ENCODE measurements around the gene PTPRM. TPM values are rescaled to one million over a fixed set of nuclear protein-coding genes. Genes with fewer than 3 reads are reported as not detected.

Gene PTPRM
- total RNA-seq, 1 experiment from 2014 or later = 45.6 TPM

DNA sequence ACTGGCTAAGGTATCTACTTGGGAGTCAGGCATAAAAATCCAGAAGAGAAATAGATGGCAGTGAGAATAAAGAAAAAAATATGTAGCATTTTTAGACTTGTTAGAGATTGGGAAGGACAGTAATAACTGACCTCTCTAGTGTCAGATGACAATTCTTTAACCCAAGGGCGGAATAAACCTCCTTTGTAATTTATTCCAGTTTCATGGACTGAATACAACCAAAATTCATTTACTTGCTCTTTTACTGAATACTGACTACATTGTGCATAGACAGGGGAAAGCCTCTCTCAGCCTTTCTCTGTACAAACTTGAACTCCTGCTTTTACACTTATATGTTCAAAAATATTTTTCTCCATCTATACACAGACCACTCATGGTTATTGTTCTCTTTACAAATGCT, 566.8 kb downstream of the PTPRM start:
- intact Hi-C loops (cut with micrococcal nuclease) = no loop called here
- Histone ChIP-seq H3K4me3 (ENCODE audit: low read length) (no peak overlapping the region), H3K27me3 (ENCODE audit: low read length) (no peaks in the 10 kb centered on the region), H3K9me3 (ENCODE audit: low read length) (no peaks in the 10 kb centered on the region), H4K20me1 (ENCODE audit: low read length) (no peaks in the 10 kb centered on the region), H3K27ac (ENCODE audit: low read length) (no peak overlapping the region), H3K4me2 (ENCODE audit: low read length) (no peak overlapping the region), H3K36me3 (ENCODE audit: low read depth, low read length) (no peaks in the 10 kb centered on the region), H3K9ac (ENCODE audit: low read length) (no peak overlapping the region), H3K4me1 (ENCODE audit: insufficient read depth, low read length) (no peaks in the 10 kb centered on the region), H2AFZ (ENCODE audit: low read length) (no peak overlapping the region), H3K9me2 (replicated peaks; ENCODE audit: low read length) (no peaks in the 10 kb centered on the region), H3F3A (ENCODE audit: low read length, unreplicated experiment) (no peaks in the 10 kb centered on the region), H3K79me2 (ENCODE audit: low read length) (no peaks in the 10 kb centered on the region)
- TF ChIP-seq EZH2phosphoT487 (IDR thresholded peaks at IDR 0.05; ENCODE audit: borderline replicate concordance, low read length) (no peak), EZH2 (IDR thresholded peaks at IDR 0.05; ENCODE audit: low read length, unreplicated experiment) (no peak)
- TF ChIP-seq, protein P1, sequence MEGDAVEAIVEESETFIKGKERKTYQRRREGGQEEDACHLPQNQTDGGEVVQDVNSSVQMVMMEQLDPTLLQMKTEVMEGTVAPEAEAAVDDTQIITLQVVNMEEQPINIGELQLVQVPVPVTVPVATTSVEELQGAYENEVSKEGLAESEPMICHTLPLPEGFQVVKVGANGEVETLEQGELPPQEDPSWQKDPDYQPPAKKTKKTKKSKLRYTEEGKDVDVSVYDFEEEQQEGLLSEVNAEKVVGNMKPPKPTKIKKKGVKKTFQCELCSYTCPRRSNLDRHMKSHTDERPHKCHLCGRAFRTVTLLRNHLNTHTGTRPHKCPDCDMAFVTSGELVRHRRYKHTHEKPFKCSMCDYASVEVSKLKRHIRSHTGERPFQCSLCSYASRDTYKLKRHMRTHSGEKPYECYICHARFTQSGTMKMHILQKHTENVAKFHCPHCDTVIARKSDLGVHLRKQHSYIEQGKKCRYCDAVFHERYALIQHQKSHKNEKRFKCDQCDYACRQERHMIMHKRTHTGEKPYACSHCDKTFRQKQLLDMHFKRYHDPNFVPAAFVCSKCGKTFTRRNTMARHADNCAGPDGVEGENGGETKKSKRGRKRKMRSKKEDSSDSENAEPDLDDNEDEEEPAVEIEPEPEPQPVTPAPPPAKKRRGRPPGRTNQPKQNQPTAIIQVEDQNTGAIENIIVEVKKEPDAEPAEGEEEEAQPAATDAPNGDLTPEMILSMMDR (conservative IDR thresholded peaks at IDR 0.05; ENCODE audit: low read depth, low read length) = no peak
- BruUV-seq (replicated peaks) = no TSS peak
- no peak for DNase-seq
- CTCF ChIA-PET = no interaction called here
- POLR2A ChIA-PET (ENCODE audit: unreplicated experiment) = interaction anchor here (0.7 kb wide), 1 partner anchor 49 kb away, joined by 5 read pairs; no protein-coding TSS in a partner anchor
- no peak for ATAC-seq

GRCh38 chr18:8139127-8139527, 572.0 kb downstream of the PTPRM start:
- H3K9me3 ChIP-seq (ENCODE audit: low read length) = no peaks in the 10 kb centered on the region
- no peak overlapping the region for H3K9ac ChIP-seq (ENCODE audit: low read length)
- no peak overlapping the region for H3K27ac ChIP-seq (ENCODE audit: low read length)
- ATAC-seq = no peak
- TF ChIP-seq EZH2phosphoT487 (IDR thresholded peaks at IDR 0.05; ENCODE audit: borderline replicate concordance, low read length) (no peak), EZH2 (IDR thresholded peaks at IDR 0.05; ENCODE audit: low read length, unreplicated experiment) (no peak)
- TF ChIP-seq, protein P1 (conservative IDR thresholded peaks at IDR 0.05; ENCODE audit: low read depth, low read length) = no peak
- BruUV-seq (replicated peaks) = no TSS peak
- H3K4me2 ChIP-seq (ENCODE audit: low read length) = no peak overlapping the region
- H3K4me3 ChIP-seq (ENCODE audit: low read length) = no peak overlapping the region
- H3K27me3 ChIP-seq (ENCODE audit: low read length) = no peaks in the 10 kb centered on the region
- ChIA-PET CTCF (interaction anchor here (0.6 kb wide), 1 partner anchor 230 kb away, joined by 3 read pairs; no protein-coding TSS in a partner anchor), POLR2A (ENCODE audit: unreplicated experiment) (no interaction called here)
- no peaks in the 10 kb centered on the region for H3K9me2 ChIP-seq (replicated peaks; ENCODE audit: low read length)
- no peak overlapping the region for H2AFZ ChIP-seq (ENCODE audit: low read length)
- DNase-seq = no peak
- no peaks in the 10 kb centered on the region for H4K20me1 ChIP-seq (ENCODE audit: low read length)
- intact Hi-C loops (cut with micrococcal nuclease) = no loop called here
- no peaks in the 10 kb centered on the region for H3K79me2 ChIP-seq (ENCODE audit: low read length)
- H3K36me3 ChIP-seq (ENCODE audit: low read depth, low read length) = no peaks in the 10 kb centered on the region
- H3K4me1 ChIP-seq (ENCODE audit: insufficient read depth, low read length) = peaks cover 9% of the 10 kb centered on the region
- no peaks in the 10 kb centered on the region for H3F3A ChIP-seq (ENCODE audit: low read length, unreplicated experiment)

- Histone ChIP-seq H3K27me3 (ENCODE audit: low read length) (no peaks in the 10 kb centered on the region), H3F3A (ENCODE audit: low read length, unreplicated experiment) (no peaks in the 10 kb centered on the region), H3K4me2 (ENCODE audit: low read length) (no peak overlapping the region), H3K9me3 (ENCODE audit: low read length) (no peaks in the 10 kb centered on the region), H3K9me2 (replicated peaks; ENCODE audit: low read length) (no peaks in the 10 kb centered on the region), H3K4me1 (ENCODE audit: insufficient read depth, low read length) (peaks cover 9% of the 10 kb centered on the region), H3K36me3 (ENCODE audit: low read depth, low read length) (no peaks in the 10 kb centered on the region), H3K27ac (ENCODE audit: low read length) (no peak overlapping the region), H2AFZ (ENCODE audit: low read length) (no peak overlapping the region), H3K9ac (ENCODE audit: low read length) (no peak overlapping the region), H3K79me2 (ENCODE audit: low read length) (no peaks in the 10 kb centered on the region), H4K20me1 (ENCODE audit: low read length) (no peaks in the 10 kb centered on the region), H3K4me3 (ENCODE audit: low read length) (no peak overlapping the region)
- no peak for DNase-seq
- TF ChIP-seq, protein P1 (conservative IDR thresholded peaks at IDR 0.05; ENCODE audit: low read depth, low read length) = no peak
- TF ChIP-seq EZH2phosphoT487 (IDR thresholded peaks at IDR 0.05; ENCODE audit: borderline replicate concordance, low read length) (no peak), EZH2 (IDR thresholded peaks at IDR 0.05; ENCODE audit: low read length, unreplicated experiment) (no peak)
- CTCF ChIA-PET = no interaction called here
- POLR2A ChIA-PET (ENCODE audit: unreplicated experiment) = no interaction called here
- ATAC-seq = no peak
- BruUV-seq (replicated peaks) = no TSS peak
- intact Hi-C loops (cut with micrococcal nuclease) = no loop called here
Measured at GRCh38 chr18:8139891-8140406, 572.8 kb downstream of the PTPRM start.
